Hematopoietic multipotent progenitor cell treated with erythropoietin and hydrocortisone succinate and interleukin-3 and kit ligand, for 15 days (in vitro differentiated cells): ENCODE results near the gene PRR33.

Experiments
- DNase-seq: peaks from one replicate; pipeline ENCODE4 v3.0.0-alpha.2; 2015; ENCODE audit warnings: low spot score

The PRR33 gene

GRCh38 chr11:1862588-1863351, 28.9 kb downstream of the PRR33 start:
- DNase-seq = no peak

GRCh38 chr11:1861435-1862411, 30.0 kb downstream of the PRR33 start:
- DNase-seq = no peak

- no peak for DNase-seq
Measured at GRCh38 chr11:1860108-1860507, 31.6 kb downstream of the PRR33 start.

- no peak for DNase-seq
Measured at GRCh38 chr11:1859004-1859403, 32.7 kb downstream of the PRR33 start.

- no peak for DNase-seq
Measured at GRCh38 chr11:1858576-1858975, 33.1 kb downstream of the PRR33 start.

GRCh38 chr11:1858154-1858553, 33.5 kb downstream of the PRR33 start:
- no peak for DNase-seq

- DNase-seq = no peak
Measured at GRCh38 chr11:1857064-1857463, 34.6 kb downstream of the PRR33 start.

GRCh38 chr11:1856306-1857005, 35.2 kb downstream of the PRR33 start:
- no peak for DNase-seq

- DNase-seq = no peak
Measured at GRCh38 chr11:1855886-1856265, 35.8 kb downstream of the PRR33 start.

GRCh38 chr11:1854949-1855885, 36.5 kb downstream of the PRR33 start:
- no peak for DNase-seq

GRCh38 chr11:1854132-1854948, 37.4 kb downstream of the PRR33 start:
- DNase-seq = no peak

GRCh38 chr11:1853376-1854131, 38.1 kb downstream of the PRR33 start:
- no peak for DNase-seq

- DNase-seq = no peak
Measured at GRCh38 chr11:1852877-1853276, 38.8 kb downstream of the PRR33 start, which contains the start of gene LSP1. Gene LSP1 (plus strand): TSS chr11:1853084. CDS start chr11:1853145, 61 bp downstream.

- DNase-seq = no peak
Measured at GRCh38 chr11:1852271-1852876, 39.3 kb downstream of the PRR33 start.

GRCh38 chr11:1851468-1852180, 40.1 kb downstream of the PRR33 start:
- no peak for DNase-seq

GRCh38 chr11:1848640-1849430, 42.9 kb downstream of the PRR33 start:
- DNase-seq = no peak

- DNase-seq = no peak
Measured at GRCh38 chr11:1847926-1848639, 43.6 kb downstream of the PRR33 start.
